Transverse colon (tissue), 4 donors: ENCODE measurements around the gene UBAP2. TPM values are rescaled to one million over a fixed set of nuclear protein-coding genes. Genes with fewer than 3 reads are reported as not detected.

ENCODE experiments used
- DNase-seq: peaks from one replicate; pipeline ENCODE4 v3.0.0-alpha.2; 2019
- H3K27ac ChIP-seq, 4 donors: fragments of 200-600 bp; sonication (generic); 2 replicates each; pipeline ENCODE4 v1.5.1; 2016 to 2018; ENCODE audit warnings: inconsistent platforms in 4 of 4
- H3K27me3 ChIP-seq: fragments of 200-600 bp; sonication (generic); 2 replicates; pipeline ENCODE4 v1.5.1; 2017; ENCODE audit warnings: inconsistent platforms
- H3K36me3 ChIP-seq, 4 donors: fragments of 200-600 bp; sonication (generic); 2 replicates each; pipeline ENCODE4 v1.5.1; 2017 to 2019; ENCODE audit warnings: inconsistent platforms in 4 of 4
- H3K4me1 ChIP-seq, 4 donors: fragments of 200-600 bp; sonication (generic); 2 replicates each; pipeline ENCODE4 v1.5.1; 2017 to 2020; ENCODE audit warnings: inconsistent platforms in 4 of 4
- H3K4me3 ChIP-seq, 4 donors: fragments of 200-600 bp; sonication (generic); 1 replicate in 1 of 4; 2 replicates in 3 of 4; pipeline versions ENCODE4 v1.5.1 to v1.6.1; 2017 to 2019; ENCODE audit warnings: inconsistent platforms in 4 of 4
- H3K9me3 ChIP-seq, 2 donors: fragments of 200-600 bp; sonication (generic); 2 replicates each; pipeline ENCODE4 v1.5.1; 2017 to 2019; ENCODE audit warnings: inconsistent platforms in 2 of 2
- CTCF ChIP-seq, 5 experiments: fragments of 200-600 bp in 3 of 5; fragments of 450-650 bp in 2 of 5; sonication (generic) in 3 of 5; IDR thresholded peaks; 1 replicate in 2 of 5; 2 replicates in 3 of 5; pipeline ENCODE4 v1.5.1; 2016 to 2017; ENCODE audit warnings: antibody characterized with exemption in 5 of 5, inconsistent platforms in 3 of 5, mild to moderate bottlenecking in 2 of 5, moderate library complexity in 1 of 5
- EP300 ChIP-seq: sonication (generic); formaldehyde crosslinking; IDR thresholded peaks from one replicate; pipeline ENCODE4 v1.6.1; 2017; ENCODE audit warnings: antibody characterized with exemption, low read depth
- POLR2A ChIP-seq: fragments of 450-650 bp; IDR thresholded peaks from one replicate; pipeline ENCODE4 v1.6.1; 2016; ENCODE audit warnings: antibody characterized with exemption, mild to moderate bottlenecking, moderate library complexity
- POLR2AphosphoS5 ChIP-seq, 3 donors: sonication (generic); formaldehyde crosslinking; IDR thresholded peaks; one replicate each; pipeline ENCODE4 v1.6.1; 2016; ENCODE audit warnings: antibody characterized with exemption in 3 of 3
- WGBS, 2 donors: methylation state at CpG; one replicate each; pipeline ENCODE4 v1.1.5; 2018; ENCODE audit warnings: low coverage in 1 of 2; 5-methylcytosine and 5-hydroxymethylcytosine counted together
- in situ Hi-C, 4 donors: fragments of 200-750 bp; cut with MboI; loops; one replicate each; pipeline versions ENCODE4 v1.15.0 to v1.15.1; 2017; ENCODE audit warnings: low sequenced_read_pairs in 3 of 4, low pct_ligation_motif_present in 1 of 4, low pct_unique_long_range_greater_than_20kb in 1 of 4
- intact Hi-C: fragments of 100-400 bp; cut with DNase I; formaldehyde crosslinking; loops from one replicate; pipeline ENCODE4 v1.15.1; 2023; ENCODE audit warnings: low total_unique reads
- total RNA-seq, 4 donors: library from RNA; depleted of rRNA; stranded (reverse); fragments of >200 nt; gene quantifications; one replicate each; pipeline ENCODE4 v1.1.0, GENCODE V29; 2016

The UBAP2 gene
- total RNA-seq, 4 donors from 2014 or later: 22.5 to 52.1 (median 31.7) TPM

GRCh38 chr9:34085581-34086500 is 37.2 kb upstream of the UBAP2 start:
- intact Hi-C loops (no loop called here), in situ Hi-C loops (no loop called here)
- no peak overlapping the region for H3K4me3 ChIP-seq
- TF ChIP-seq POLR2A (no peak), POLR2AphosphoS5 (IDR thresholded peaks at IDR 0.05) (no peak), CTCF (IDR thresholded peaks at IDR 0.05) (no peak), EP300 (no peak)
- H3K27ac ChIP-seq: peak overlapping the region; percentile 38 to 62 (median 56)
- no peak for DNase-seq
- no peaks in the 10 kb centered on the region for H3K9me3 ChIP-seq
- peaks cover 0 to 33% (median 16%) of the 10 kb centered on the region in 4 donors for H3K36me3 ChIP-seq
- H3K27me3 ChIP-seq: no peaks in the 10 kb centered on the region
- H3K4me1 ChIP-seq: peaks cover 0 to 8% (median 2%) of the 10 kb centered on the region in 4 donors
- 82 to 93% methylated on average over 3 to 6 of the region's 6 CpGs for WGBS, 2 donors

- in situ Hi-C loops (no loop called here), intact Hi-C loops (no loop called here)
- peaks cover 0 to 8% (median 2%) of the 10 kb centered on the region in 4 donors for H3K4me1 ChIP-seq
- no peaks in the 10 kb centered on the region for H3K27me3 ChIP-seq
- H3K27ac ChIP-seq: peak overlapping the region; percentile 54 to 62 (median 56)
- H3K9me3 ChIP-seq: no peaks in the 10 kb centered on the region
- peak; percentile 14 for DNase-seq
- WGBS, 2 donors: 40% methylated on average over 1 of the region's 1 CpG; no CpG with 5 or more reads in 1 of the 2 donors
- H3K36me3 ChIP-seq: peaks cover 0 to 25% (median 12%) of the 10 kb centered on the region in 4 donors
- no peak for TF ChIP-seq POLR2A
- TF ChIP-seq EP300: peak; percentile 42
- TF ChIP-seq POLR2AphosphoS5 (IDR thresholded peaks at IDR 0.05): peak in 2 of 3 donors; percentile 28 to 47
- H3K4me3 ChIP-seq: no peak overlapping the region
Observed at GRCh38 chr9:34084562-34084961, 35.9 kb upstream of the UBAP2 start.

GRCh38 chr9:34079181-34079580 is 30.5 kb upstream of the UBAP2 start:
- Histone ChIP-seq H3K27me3 (no peaks in the 10 kb centered on the region), H3K27ac (no peak overlapping the region), H3K4me3 (no peak overlapping the region), H3K9me3 (no peaks in the 10 kb centered on the region), H3K4me1 (peaks cover 0 to 3% (median 1%) of the 10 kb centered on the region in 4 donors), H3K36me3 (no peaks in the 10 kb centered on the region)
- in situ Hi-C loops: loop anchor here in 1 of 4 donors (10.0 kb wide), 1 partner anchor 74 kb away; no protein-coding TSS in a partner anchor
- WGBS, 2 donors: 85% methylated on average over 2 of the region's 2 CpGs; no CpG with 5 or more reads in 1 of the 2 donors
- no peak for TF ChIP-seq POLR2A
- no peak for TF ChIP-seq EP300
- no peak for TF ChIP-seq CTCF (IDR thresholded peaks at IDR 0.05)
- DNase-seq: no peak
- intact Hi-C loops: no loop called here

- WGBS, 2 donors: 31% methylated on average over 5 of the region's 5 CpGs; no CpG with 5 or more reads in 1 of the 2 donors
- Histone ChIP-seq H3K27me3 (no peaks in the 10 kb centered on the region), H3K4me1 (peaks cover 18 to 24% (median 19%) of the 10 kb centered on the region in 4 donors), H3K9me3 (no peaks in the 10 kb centered on the region), H3K36me3 (no peaks in the 10 kb centered on the region), H3K27ac (peak overlapping the region; percentile 58 to 79 (median 70)), H3K4me3 (no peak overlapping the region)
- intact Hi-C loops: no loop called here
- TF ChIP-seq CTCF (IDR thresholded peaks at IDR 0.05) (no peak), EP300 (no peak), POLR2A (no peak), POLR2AphosphoS5 (IDR thresholded peaks at IDR 0.05) (peak in 2 of 3 donors; percentile 62 to 67)
- peak; percentile 55 for DNase-seq
- in situ Hi-C loops: loop anchor here in 1 of 4 donors (10.0 kb wide), 1 partner anchor 68 kb away; no protein-coding TSS in a partner anchor
Observed at GRCh38 chr9:34072868-34073590, 24.3 kb upstream of the UBAP2 start.
